HepG2 (cell line): ENCODE data around the gene USP38. TPM values are rescaled to one million over a fixed set of nuclear protein-coding genes. Genes with fewer than 3 reads are reported as not detected.

Experiments
- ATAC-seq: fragments of 200-7000 bp; cut with Tn5 transposase; 3 replicates; pipeline ENCODE4 v1.9.1; 2020; ENCODE audit warnings: mild to moderate bottlenecking, moderate library complexity
- BruUV-seq: library from RNA; stranded (reverse); fragments of 400-500 nt; replicated peaks from 2 replicates; lab custom pipeline; 2021; lab: Mats Ljungman, UMichigan
- CTCF ChIA-PET: fragments of 300-600 bp; formaldehyde crosslinking; extraction: SDS; loops from one replicate; lab custom pipeline; 2021; ENCODE audit warnings: low total read pairs, inconsistent platforms, low intra/inter-chr PET ratio; lab: Yijun Ruan, JAX
- POLR2A ChIA-PET: fragments of 350-600 bp; sonication (Branson Sonifier 250); formaldehyde crosslinking; loops from one replicate; lab custom pipeline; 2020; ENCODE audit warnings: antibody characterized with exemption, inconsistent platforms; lab: Yijun Ruan, JAX
- DNase-seq: peaks from one replicate; pipeline ENCODE4 v3.0.0-alpha.2; 2015; ENCODE audit warnings: low spot score
- FAIRE-seq: peaks from 3 replicates; lab custom pipeline; 2011; peaks lifted over from hg19 to GRCh38; lab: Jason Lieb, UNC
- H2AFZ ChIP-seq: one replicate; pipeline ENCODE4 v1.6.1; 2011; ENCODE audit warnings: low read length, inconsistent platforms
- H3K27ac ChIP-seq: fragments of 300-600 bp; 3 replicates; pipeline ENCODE4 v1.8.0; 2011; ENCODE audit warnings: mixed run types, mild to moderate bottlenecking, mixed read lengths, low read length, inconsistent platforms; ENCODE audit not compliant: insufficient read depth; ENCODE audit errors: extremely low read length
- H3K27me3 ChIP-seq, 2 experiments: fragments of 200-600 bp in 1 of 2; 2 replicates in 1 of 2; 3 replicates in 1 of 2; pipeline versions ENCODE4 v1.6.0 to v1.8.0; 2011; ENCODE audit warnings: low read length in 2 of 2, mild to moderate bottlenecking in 2 of 2, moderate library complexity in 2 of 2, inconsistent platforms in 1 of 2; ENCODE audit not compliant: insufficient read depth in 2 of 2, control insufficient read depth in 1 of 2
- H3K36me3 ChIP-seq, 2 experiments: fragments of 200-600 bp in 1 of 2; replicated peaks in 1 of 2; 2 replicates in 1 of 2; 3 replicates in 1 of 2; pipeline versions ENCODE4 v1.5.1 to v1.8.0; 2011; ENCODE audit warnings: low read length in 2 of 2, inconsistent platforms in 1 of 2; ENCODE audit not compliant: insufficient read depth in 2 of 2, control insufficient read depth in 1 of 2
- H3K4me1 ChIP-seq: 2 replicates; pipeline ENCODE4 v1.5.1; 2012; ENCODE audit warnings: low read length, inconsistent platforms; ENCODE audit not compliant: insufficient read depth
- H3K4me2 ChIP-seq: 2 replicates; pipeline ENCODE4 v1.6.0; 2011; ENCODE audit warnings: low read depth, low read length, inconsistent platforms
- H3K4me3 ChIP-seq, 3 experiments: fragments of 200-600 bp in 1 of 3; sonication (generic), shearing (Covaris generic) in 1 of 3; replicated peaks in 1 of 3; 2 replicates each; pipeline ENCODE4 v1.5.1; 2011 to 2016; ENCODE audit warnings: low read length in 3 of 3, inconsistent platforms in 2 of 3, low read depth in 2 of 3, mild to moderate bottlenecking in 2 of 3, control low read depth in 1 of 3, mixed read lengths in 1 of 3; ENCODE audit not compliant: insufficient read depth in 1 of 3
- H3K79me2 ChIP-seq: one replicate; pipeline ENCODE4 v1.6.1; 2011; ENCODE audit warnings: low read length, inconsistent platforms; ENCODE audit not compliant: insufficient read depth
- H3K9ac ChIP-seq: 2 replicates; pipeline ENCODE4 v1.6.0; 2011; ENCODE audit warnings: mild to moderate bottlenecking, low read depth, low read length, inconsistent platforms; ENCODE audit not compliant: insufficient read depth
- H3K9me3 ChIP-seq: 2 replicates; pipeline ENCODE4 v1.5.1; 2012; ENCODE audit warnings: mild to moderate bottlenecking, low read length
- H4K20me1 ChIP-seq: 2 replicates; pipeline ENCODE4 v1.6.0; 2011; ENCODE audit warnings: inconsistent platforms, mild to moderate bottlenecking, low read length, moderate library complexity; ENCODE audit not compliant: insufficient read depth
- CHD4 ChIP-seq: fragments of 200-600 bp; sonication (generic); IDR thresholded peaks from 2 replicates; pipeline ENCODE4 v1.7.0; 2017; ENCODE audit warnings: mild to moderate bottlenecking, low read length, borderline replicate concordance
- IKZF4 ChIP-seq: sonication (generic); formaldehyde crosslinking; IDR thresholded peaks from 2 replicates; pipeline ENCODE4 v1.5.1; 2020; ENCODE audit warnings: borderline replicate concordance, mild to moderate bottlenecking, low read depth, missing genetic modification reagents; ENCODE audit errors: not compliant biosample characterization
- NR3C1 ChIP-seq: sonication (generic); formaldehyde crosslinking; IDR thresholded peaks from 2 replicates; pipeline ENCODE4 v1.4.0; 2020; ENCODE audit warnings: missing genetic modification reagents
- RBM39 ChIP-seq: fragments of 200-400 bp; formaldehyde crosslinking; IDR thresholded peaks from one replicate; pipeline ENCODE4 v1.6.1; 2018; ENCODE audit warnings: antibody characterized with exemption, mild to moderate bottlenecking, low read depth, low read length; ENCODE audit not compliant: poor library complexity, severe bottlenecking
- RFX1 ChIP-seq: fragments of 450-650 bp; IDR thresholded peaks from 2 replicates; pipeline ENCODE4 v1.6.1; 2017
- ZNF121 ChIP-seq: sonication (generic); formaldehyde crosslinking; IDR thresholded peaks from 2 replicates; pipeline ENCODE4 v1.5.0; 2020; ENCODE audit warnings: mild to moderate bottlenecking, missing genetic modification reagents
- ZSCAN22 ChIP-seq: sonication (generic); formaldehyde crosslinking; IDR thresholded peaks from 2 replicates; pipeline ENCODE4 v1.4.0; 2020; ENCODE audit warnings: mild to moderate bottlenecking, missing genetic modification reagents
- in situ Hi-C: cut with HindIII; loops from 2 replicates; pipeline ENCODE4 v1.10.0; 2017; ENCODE audit warnings: low pct_unique_long_range_greater_than_20kb; ENCODE audit not compliant: extremely low pct_ligation_motif_present
- intact Hi-C: fragments of 100-400 bp; cut with micrococcal nuclease; formaldehyde crosslinking; loops from one replicate; pipeline ENCODE4 v1.10.0; 2022; ENCODE audit not compliant: unreplicated experiment
- polyA plus RNA-seq, 8 experiments: library from polyadenylated mRNA; depleted of rRNA in 3 of 8; stranded (reverse) in 7 of 8; unstranded in 1 of 8; fragments of >200 nt; fragmentation: Illumina TruSeq in 4 of 8; extraction: Trizol in 4 of 8; gene quantifications; 2 replicates each; pipeline versions ENCODE4 v1.2.1 to v1.2.3, GENCODE V29; 2011 to 2016; ENCODE audit warnings: low read depth in 4 of 8, missing spikeins in 1 of 8, mixed read lengths in 1 of 8; ENCODE audit not compliant: insufficient read depth in 1 of 8
- total RNA-seq, 5 experiments: library from RNA; depleted of rRNA; stranded (reverse); fragments of >200 nt; fragmentation: Illumina TruSeq; extraction: Trizol; gene quantifications; 2 replicates each; pipeline ENCODE4 v1.2.3, GENCODE V29; 2016; ENCODE audit warnings: low read depth in 1 of 5
- TF ChIP-seq, protein P1 (sequence below): IDR thresholded peaks from 2 replicates; pipeline ENCODE4 v1.6.1; 2012; ENCODE audit warnings: low read depth, low read length, improper control_type of control experiment
- TF ChIP-seq, protein P2 (sequence below), 2 experiments: sonication (generic) in 1 of 2; formaldehyde crosslinking in 1 of 2; IDR thresholded peaks; 2 replicates each; pipeline versions ENCODE4 v1.6.1 to v1.9.0; 2014 to 2022; ENCODE audit warnings: antibody characterized with exemption in 1 of 2, borderline replicate concordance in 1 of 2, inconsistent platforms in 1 of 2, low read depth in 1 of 2, missing genetic modification reagents in 1 of 2

Gene USP38
- total and polyA plus RNA-seq, 2 of the 13 experiments (the other 11 are each of a cell fraction or from before 2014, with no cell fraction given), result 4.5 to 11.8 TPM

DNA sequence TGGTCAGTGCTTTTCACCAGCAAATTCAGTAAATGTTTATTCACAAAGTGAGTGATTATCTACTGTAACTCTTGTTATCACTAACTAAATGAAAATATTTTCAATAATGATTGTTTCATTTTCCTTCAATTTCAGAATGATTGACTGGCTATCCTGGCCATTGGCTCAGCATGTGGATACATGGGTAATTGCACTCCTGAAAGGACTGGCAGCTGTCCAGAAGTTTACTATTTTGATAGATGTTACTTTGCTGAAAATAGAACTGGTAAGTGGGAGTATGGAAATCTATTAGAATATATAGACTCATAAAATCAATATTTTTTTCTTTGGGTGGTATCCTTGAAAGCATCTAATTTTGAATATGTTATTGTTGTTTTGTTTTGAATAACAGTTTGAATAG lies 10.9 kb downstream of the USP38 start:
- no peak for TF ChIP-seq ZSCAN22 (CRISPR knock-in tag)
- no peak for TF ChIP-seq ZNF121
- no peak for TF ChIP-seq CHD4
- TF ChIP-seq, protein P1, sequence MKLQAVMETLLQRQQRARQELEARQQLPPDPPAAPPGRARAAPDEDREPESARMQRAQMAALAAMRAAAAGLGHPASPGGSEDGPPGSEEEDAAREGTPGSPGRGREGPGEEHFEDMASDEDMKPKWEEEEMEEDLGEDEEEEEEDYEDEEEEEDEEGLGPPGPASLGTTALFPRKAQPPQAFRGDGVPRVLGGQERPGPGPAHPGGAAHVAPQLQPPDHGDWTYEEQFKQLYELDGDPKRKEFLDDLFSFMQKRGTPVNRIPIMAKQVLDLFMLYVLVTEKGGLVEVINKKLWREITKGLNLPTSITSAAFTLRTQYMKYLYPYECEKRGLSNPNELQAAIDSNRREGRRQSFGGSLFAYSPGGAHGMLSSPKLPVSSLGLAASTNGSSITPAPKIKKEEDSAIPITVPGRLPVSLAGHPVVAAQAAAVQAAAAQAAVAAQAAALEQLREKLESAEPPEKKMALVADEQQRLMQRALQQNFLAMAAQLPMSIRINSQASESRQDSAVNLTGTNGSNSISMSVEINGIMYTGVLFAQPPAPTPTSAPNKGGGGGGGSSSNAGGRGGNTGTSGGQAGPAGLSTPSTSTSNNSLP, result no peak
- no peak for TF ChIP-seq NR3C1 (CRISPR knock-in tag)
- no peak for TF ChIP-seq RBM39
- TF ChIP-seq, protein P2, sequence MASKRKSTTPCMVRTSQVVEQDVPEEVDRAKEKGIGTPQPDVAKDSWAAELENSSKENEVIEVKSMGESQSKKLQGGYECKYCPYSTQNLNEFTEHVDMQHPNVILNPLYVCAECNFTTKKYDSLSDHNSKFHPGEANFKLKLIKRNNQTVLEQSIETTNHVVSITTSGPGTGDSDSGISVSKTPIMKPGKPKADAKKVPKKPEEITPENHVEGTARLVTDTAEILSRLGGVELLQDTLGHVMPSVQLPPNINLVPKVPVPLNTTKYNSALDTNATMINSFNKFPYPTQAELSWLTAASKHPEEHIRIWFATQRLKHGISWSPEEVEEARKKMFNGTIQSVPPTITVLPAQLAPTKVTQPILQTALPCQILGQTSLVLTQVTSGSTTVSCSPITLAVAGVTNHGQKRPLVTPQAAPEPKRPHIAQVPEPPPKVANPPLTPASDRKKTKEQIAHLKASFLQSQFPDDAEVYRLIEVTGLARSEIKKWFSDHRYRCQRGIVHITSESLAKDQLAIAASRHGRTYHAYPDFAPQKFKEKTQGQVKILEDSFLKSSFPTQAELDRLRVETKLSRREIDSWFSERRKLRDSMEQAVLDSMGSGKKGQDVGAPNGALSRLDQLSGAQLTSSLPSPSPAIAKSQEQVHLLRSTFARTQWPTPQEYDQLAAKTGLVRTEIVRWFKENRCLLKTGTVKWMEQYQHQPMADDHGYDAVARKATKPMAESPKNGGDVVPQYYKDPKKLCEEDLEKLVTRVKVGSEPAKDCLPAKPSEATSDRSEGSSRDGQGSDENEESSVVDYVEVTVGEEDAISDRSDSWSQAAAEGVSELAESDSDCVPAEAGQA (IDR thresholded peaks at IDR 0.05; ENCODE audit: low read depth), result no peak
- TF ChIP-seq, protein P2 (CRISPR knock-in tag; IDR thresholded peaks at IDR 0.05; ENCODE audit: borderline replicate concordance), result no peak
- TF ChIP-seq IKZF4 (CRISPR knock-in tag), result no peak
- TF ChIP-seq RFX1, result no peak
- TF ChIP-seq, all 625 proteins: peak for 0
- no peaks in the 10 kb centered on the region for H4K20me1 ChIP-seq
- FAIRE-seq, result no peak
- H3K4me1 ChIP-seq, result no peaks in the 10 kb centered on the region
- H3K4me2 ChIP-seq, result no peak overlapping the region
- intact Hi-C loops, result no loop called here
- POLR2A ChIA-PET, result no interaction called here
- in situ Hi-C loops, result loop anchor here (25.0 kb wide), 1 partner anchor 208 kb away; no protein-coding TSS in a partner anchor
- no peaks in the 10 kb centered on the region for H3K27me3 ChIP-seq
- H3K79me2 ChIP-seq, result peaks cover 8% of the 10 kb centered on the region
- H3K9ac ChIP-seq, result no peak overlapping the region
- H3K27ac ChIP-seq, result no peak overlapping the region
- no peak for ATAC-seq
- no peak overlapping the region for H3K4me3 ChIP-seq
- BruUV-seq, result no TSS peak
- no peaks in the 10 kb centered on the region for H3K9me3 ChIP-seq
- CTCF ChIA-PET, result no interaction called here
- H3K36me3 ChIP-seq, result peaks cover 9 to 78% of the 10 kb centered on the region in 2 experiments
- H2AFZ ChIP-seq, result no peak overlapping the region
- DNase-seq, result no peak
